Measurements from ENCODE around the gene LRRC49. TPM values are rescaled to one million over a fixed set of nuclear protein-coding genes. Genes with fewer than 3 reads are reported as not detected.

Gene LRRC49
- total RNA-seq, 1 experiment from 2014 or later, result 8.3 TPM

DNA sequence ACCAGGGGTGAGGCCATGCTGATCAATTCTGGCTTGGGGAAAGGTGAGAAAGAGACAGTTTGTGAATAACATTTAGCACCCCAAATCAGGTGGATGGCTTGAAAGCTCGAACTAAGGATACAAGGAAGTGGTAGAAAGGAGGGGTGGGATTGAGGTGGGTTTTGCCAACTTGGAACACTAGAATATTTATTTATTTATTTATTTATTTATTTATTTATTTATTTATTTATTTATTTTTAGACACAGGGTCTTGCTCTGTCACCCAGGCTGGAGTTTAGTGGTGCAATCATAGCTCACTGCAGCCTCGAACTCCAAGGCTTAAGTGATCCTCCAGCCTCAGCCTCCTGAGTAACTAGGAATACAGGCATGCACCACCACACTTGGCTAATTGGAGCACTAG lies 191.6 kb downstream of the LRRC49 start:
- Histone ChIP-seq H2BK120ac (ENCODE audit: low read depth, low read length, poor library complexity, severe bottlenecking) (no peak overlapping the region), H3K27ac (ENCODE audit: insufficient read length, low read depth, low read length) (no peak overlapping the region)
- TF ChIP-seq, protein P1, sequence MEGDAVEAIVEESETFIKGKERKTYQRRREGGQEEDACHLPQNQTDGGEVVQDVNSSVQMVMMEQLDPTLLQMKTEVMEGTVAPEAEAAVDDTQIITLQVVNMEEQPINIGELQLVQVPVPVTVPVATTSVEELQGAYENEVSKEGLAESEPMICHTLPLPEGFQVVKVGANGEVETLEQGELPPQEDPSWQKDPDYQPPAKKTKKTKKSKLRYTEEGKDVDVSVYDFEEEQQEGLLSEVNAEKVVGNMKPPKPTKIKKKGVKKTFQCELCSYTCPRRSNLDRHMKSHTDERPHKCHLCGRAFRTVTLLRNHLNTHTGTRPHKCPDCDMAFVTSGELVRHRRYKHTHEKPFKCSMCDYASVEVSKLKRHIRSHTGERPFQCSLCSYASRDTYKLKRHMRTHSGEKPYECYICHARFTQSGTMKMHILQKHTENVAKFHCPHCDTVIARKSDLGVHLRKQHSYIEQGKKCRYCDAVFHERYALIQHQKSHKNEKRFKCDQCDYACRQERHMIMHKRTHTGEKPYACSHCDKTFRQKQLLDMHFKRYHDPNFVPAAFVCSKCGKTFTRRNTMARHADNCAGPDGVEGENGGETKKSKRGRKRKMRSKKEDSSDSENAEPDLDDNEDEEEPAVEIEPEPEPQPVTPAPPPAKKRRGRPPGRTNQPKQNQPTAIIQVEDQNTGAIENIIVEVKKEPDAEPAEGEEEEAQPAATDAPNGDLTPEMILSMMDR (conservative IDR thresholded peaks at IDR 0.05), result no peak

More for the DNA sequence above, 191.6 kb downstream of the LRRC49 start:
- no peak overlapping the region for H2AFZ ChIP-seq (ENCODE audit: low read length)
- Mint-ChIP-seq H3K36me3 (ENCODE audit: insufficient read depth in 1 of 3, low read depth in 3 of 3) (peaks cover 3 to 30% (median 7%) of the 10 kb centered on the region in 3 experiments; a peak in 6 of 7 replicates), H3K9me3 (peaks cover 22 to 34% of the 10 kb centered on the region in 2 experiments), H3K4me1 (peaks cover 27 to 28% of the 10 kb centered on the region in 2 experiments), H3K4me3 (no peak overlapping the region), H3K27me3 (ENCODE audit: low read depth) (peaks cover 100% of the 10 kb centered on the region), H3K27ac (no peak overlapping the region)
- H3K18ac ChIP-seq (ENCODE audit: insufficient read length, low read depth, low read length), result no peak overlapping the region
- no peak overlapping the region for H3K4me2 ChIP-seq (ENCODE audit: insufficient read depth, insufficient read length, low read length)
- peaks cover 15% of the 10 kb centered on the region; the same call in 1 of the 2 replicates for H3K27me3 ChIP-seq (ENCODE audit: insufficient read depth, low read length)
- H3K4ac ChIP-seq (ENCODE audit: low read depth, low read length), result no peak overlapping the region
- no peaks in the 10 kb centered on the region for H3K23me2 ChIP-seq (ENCODE audit: insufficient read length, low read depth, low read length, poor library complexity, severe bottlenecking)
- H3T11ph ChIP-seq (ENCODE audit: low read length), result no peak overlapping the region
- H4K8ac ChIP-seq (replicated peaks; ENCODE audit: insufficient read length, low read depth, low read length), result no peak overlapping the region
- no peak overlapping the region for H3K9ac ChIP-seq (ENCODE audit: extremely low read depth, insufficient read length, low read length)
- no peak overlapping the region for H3K56ac ChIP-seq (ENCODE audit: insufficient read length, low read depth, low read length)
- no peak overlapping the region for H2BK15ac ChIP-seq (ENCODE audit: low read depth, low read length)
- H4K91ac ChIP-seq (ENCODE audit: insufficient read length, low read depth, low read length), result no peak overlapping the region
- no peak overlapping the region for H3K23ac ChIP-seq (ENCODE audit: insufficient read length, low read depth, low read length)
- no peak overlapping the region for H2BK5ac ChIP-seq (ENCODE audit: insufficient read length, low read length)
- no CpG with 5 or more reads among the region's 2 CpGs for WGBS (ENCODE audit: extremely low coverage, insufficient read length, low lambda C conversion rate)
- no peak overlapping the region for H2BK12ac ChIP-seq (ENCODE audit: insufficient read length, low read depth, low read length)
- no peaks in the 10 kb centered on the region for H3K9me3 ChIP-seq (ENCODE audit: control insufficient read depth, low read depth, low read length)
- H3K79me2 ChIP-seq (ENCODE audit: insufficient read depth, low read length), result no peaks in the 10 kb centered on the region
- peaks cover 10% of the 10 kb centered on the region; the same call in 1 of the 2 replicates for H3K4me1 ChIP-seq (ENCODE audit: insufficient read depth, low read length)
- no peaks in the 10 kb centered on the region for H3K79me1 ChIP-seq (ENCODE audit: insufficient read depth, low read depth, low read length, poor library complexity, severe bottlenecking)
- no peak overlapping the region for H4K5ac ChIP-seq (ENCODE audit: insufficient read length, low read depth, low read length)
- DNase-seq, result no peak
- H4K20me1 ChIP-seq (ENCODE audit: control insufficient read depth, insufficient read depth, insufficient read length), result no peaks in the 10 kb centered on the region
- no peak overlapping the region for H2AK5ac ChIP-seq (ENCODE audit: insufficient read length, low read length)
- H3K14ac ChIP-seq (ENCODE audit: insufficient read depth, low read length), result no peak overlapping the region
- no peak overlapping the region for H2BK20ac ChIP-seq (ENCODE audit: low read depth, low read length, poor library complexity, severe bottlenecking)
